ENCODE data around the gene MLYCD. TPM values are rescaled to one million over a fixed set of nuclear protein-coding genes. Genes with fewer than 3 reads are reported as not detected.

The MLYCD gene
- total RNA-seq, 1 donor from 2014 or later: 7.4 TPM

GRCh38 chr16:83942074-83942473 lies 43.2 kb downstream of the MLYCD start:
- no peaks in the 10 kb centered on the region for H3K27me3 Mint-ChIP-seq (ENCODE audit: low read depth)
- H3K9me3 Mint-ChIP-seq: peaks cover 4% of the 10 kb centered on the region
- H3K4me3 Mint-ChIP-seq: no peak overlapping the region
- TF ChIP-seq CTCF (IDR thresholded peaks at IDR 0.05; ENCODE audit: unreplicated experiment): no peak
- H3K4me1 Mint-ChIP-seq: no peaks in the 10 kb centered on the region
- H3K27ac Mint-ChIP-seq: no peak overlapping the region
- no peaks in the 10 kb centered on the region for H3K36me3 Mint-ChIP-seq
- DNase-seq (ENCODE audit: low spot score in 2 of 2, unreplicated experiment in 2 of 2): no peak

GRCh38 chr16:83942815-83943515 lies 44.0 kb downstream of the MLYCD start:
- H3K27me3 Mint-ChIP-seq (ENCODE audit: low read depth): no peaks in the 10 kb centered on the region
- no peak for DNase-seq (ENCODE audit: low spot score in 2 of 2, unreplicated experiment in 2 of 2)
- peaks cover 4% of the 10 kb centered on the region for H3K9me3 Mint-ChIP-seq
- no peaks in the 10 kb centered on the region for H3K4me1 Mint-ChIP-seq
- no peak overlapping the region for H3K27ac Mint-ChIP-seq
- no peak for TF ChIP-seq CTCF (IDR thresholded peaks at IDR 0.05; ENCODE audit: unreplicated experiment)
- no peak overlapping the region for H3K4me3 Mint-ChIP-seq
- H3K36me3 Mint-ChIP-seq: no peaks in the 10 kb centered on the region

GRCh38 chr16:83943516-83944050 lies 44.7 kb downstream of the MLYCD start:
- TF ChIP-seq CTCF (IDR thresholded peaks at IDR 0.05; ENCODE audit: unreplicated experiment): no peak
- Mint-ChIP-seq H3K27me3 (ENCODE audit: low read depth) (no peaks in the 10 kb centered on the region), H3K4me1 (no peaks in the 10 kb centered on the region), H3K36me3 (no peaks in the 10 kb centered on the region), H3K27ac (no peak overlapping the region), H3K4me3 (no peak overlapping the region), H3K9me3 (peaks cover 4% of the 10 kb centered on the region)
- DNase-seq (ENCODE audit: low spot score in 2 of 2, unreplicated experiment in 2 of 2): no peak

- no peaks in the 10 kb centered on the region for H3K36me3 Mint-ChIP-seq
- H3K4me3 Mint-ChIP-seq: no peak overlapping the region
- no peaks in the 10 kb centered on the region for H3K27me3 Mint-ChIP-seq (ENCODE audit: low read depth)
- no peaks in the 10 kb centered on the region for H3K9me3 Mint-ChIP-seq
- H3K27ac Mint-ChIP-seq: no peak overlapping the region
- no peak for DNase-seq (ENCODE audit: low spot score in 2 of 2, unreplicated experiment in 2 of 2)
- TF ChIP-seq CTCF (IDR thresholded peaks at IDR 0.05; ENCODE audit: unreplicated experiment): no peak
- H3K4me1 Mint-ChIP-seq: no peaks in the 10 kb centered on the region
Measured at GRCh38 chr16:83945587-83945986, 46.7 kb downstream of the MLYCD start.

- Mint-ChIP-seq H3K9me3 (no peaks in the 10 kb centered on the region), H3K4me3 (no peak overlapping the region), H3K4me1 (no peaks in the 10 kb centered on the region), H3K27ac (no peak overlapping the region), H3K27me3 (ENCODE audit: low read depth) (no peaks in the 10 kb centered on the region), H3K36me3 (no peaks in the 10 kb centered on the region)
- DNase-seq (ENCODE audit: low spot score in 2 of 2, unreplicated experiment in 2 of 2): no peak
- TF ChIP-seq CTCF (IDR thresholded peaks at IDR 0.05; ENCODE audit: unreplicated experiment): no peak
Measured at GRCh38 chr16:83946154-83946780, 47.4 kb downstream of the MLYCD start.

Data from mesothelial cell of epicardium (in vitro differentiated cells).